HG02623 (cell line): ENCODE data around the gene SLC9A3.
"Not testable (repeated sequence)": the region's sequence is repeated elsewhere in the genome, so short reads cannot be mapped to it uniquely, and the experiment has no call there.

Experiments
- ATAC-seq: cut with Tn5 transposase; IDR thresholded peaks from one replicate; pipeline ENCODE4 v1.9.1; 2021; ENCODE audit warnings: moderate library complexity; ENCODE audit not compliant: unreplicated experiment

Gene SLC9A3

GRCh38 chr5:511476-511875 is 12.8 kb downstream of the SLC9A3 start:
- no peak for ATAC-seq

GRCh38 chr5:510521-510920 is 13.7 kb downstream of the SLC9A3 start:
- ATAC-seq: no peak

- ATAC-seq: no peak
Observed at GRCh38 chr5:509611-510185, 14.6 kb downstream of the SLC9A3 start.

GRCh38 chr5:507986-508575 is 16.2 kb downstream of the SLC9A3 start:
- not testable (repeated sequence) for ATAC-seq

DNA sequence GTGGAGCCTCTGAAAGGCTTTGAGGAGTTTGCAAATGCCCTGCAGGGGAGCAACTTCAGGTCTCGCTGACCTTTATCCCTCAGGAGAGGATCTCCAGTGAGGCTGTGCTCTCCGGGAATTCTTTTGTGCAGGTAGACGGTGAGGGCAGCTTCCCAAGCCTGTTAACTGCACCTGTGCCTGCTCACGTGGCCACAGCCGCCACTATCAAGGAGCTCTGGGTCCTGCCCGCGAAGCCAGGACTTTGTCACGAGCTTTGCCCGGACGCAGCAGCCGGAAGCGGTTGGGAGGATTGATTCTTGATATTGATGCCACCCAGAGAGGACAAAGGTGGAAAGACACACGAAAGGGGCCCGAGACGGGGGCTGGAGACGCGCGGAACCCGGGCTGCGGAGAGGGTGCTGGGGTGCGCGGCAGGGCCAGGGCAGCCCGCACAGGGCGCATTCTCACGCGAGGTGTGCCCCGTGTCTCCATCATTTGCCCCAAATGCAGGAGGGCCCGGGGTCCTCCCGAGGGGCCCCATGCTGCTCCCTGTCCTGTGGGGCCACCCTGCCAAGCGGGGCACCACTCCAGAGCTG is 18.2 kb downstream of the SLC9A3 start:
- ATAC-seq: no peak

GRCh38 chr5:504326-505154 is 19.7 kb downstream of the SLC9A3 start:
- no peak for ATAC-seq

- no peak for ATAC-seq
Observed at GRCh38 chr5:502325-503079, 21.7 kb downstream of the SLC9A3 start.

- no peak for ATAC-seq
Observed at GRCh38 chr5:501831-502184, 22.4 kb downstream of the SLC9A3 start.

GRCh38 chr5:501105-501830 is 23.0 kb downstream of the SLC9A3 start:
- no peak for ATAC-seq

DNA sequence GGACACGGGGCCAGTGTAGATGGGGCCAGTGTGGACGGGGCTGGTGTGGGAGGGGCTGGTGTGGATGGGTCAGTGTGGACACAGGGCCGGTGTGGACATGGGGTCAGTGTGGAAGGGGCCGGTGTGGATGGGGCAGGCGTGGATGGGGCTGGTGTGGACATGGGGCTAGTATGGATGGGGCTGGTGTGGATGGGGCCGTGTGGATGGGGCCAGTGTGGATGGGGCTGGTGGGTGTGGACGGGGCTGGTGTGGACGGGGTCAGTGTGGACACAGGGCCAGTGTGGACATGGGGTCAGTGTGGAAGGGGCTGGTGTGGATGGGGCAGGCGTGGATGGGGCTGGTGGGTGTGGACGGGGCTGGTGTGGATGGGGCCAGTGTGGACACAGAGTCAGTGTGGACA is 23.8 kb downstream of the SLC9A3 start:
- no peak for ATAC-seq

DNA sequence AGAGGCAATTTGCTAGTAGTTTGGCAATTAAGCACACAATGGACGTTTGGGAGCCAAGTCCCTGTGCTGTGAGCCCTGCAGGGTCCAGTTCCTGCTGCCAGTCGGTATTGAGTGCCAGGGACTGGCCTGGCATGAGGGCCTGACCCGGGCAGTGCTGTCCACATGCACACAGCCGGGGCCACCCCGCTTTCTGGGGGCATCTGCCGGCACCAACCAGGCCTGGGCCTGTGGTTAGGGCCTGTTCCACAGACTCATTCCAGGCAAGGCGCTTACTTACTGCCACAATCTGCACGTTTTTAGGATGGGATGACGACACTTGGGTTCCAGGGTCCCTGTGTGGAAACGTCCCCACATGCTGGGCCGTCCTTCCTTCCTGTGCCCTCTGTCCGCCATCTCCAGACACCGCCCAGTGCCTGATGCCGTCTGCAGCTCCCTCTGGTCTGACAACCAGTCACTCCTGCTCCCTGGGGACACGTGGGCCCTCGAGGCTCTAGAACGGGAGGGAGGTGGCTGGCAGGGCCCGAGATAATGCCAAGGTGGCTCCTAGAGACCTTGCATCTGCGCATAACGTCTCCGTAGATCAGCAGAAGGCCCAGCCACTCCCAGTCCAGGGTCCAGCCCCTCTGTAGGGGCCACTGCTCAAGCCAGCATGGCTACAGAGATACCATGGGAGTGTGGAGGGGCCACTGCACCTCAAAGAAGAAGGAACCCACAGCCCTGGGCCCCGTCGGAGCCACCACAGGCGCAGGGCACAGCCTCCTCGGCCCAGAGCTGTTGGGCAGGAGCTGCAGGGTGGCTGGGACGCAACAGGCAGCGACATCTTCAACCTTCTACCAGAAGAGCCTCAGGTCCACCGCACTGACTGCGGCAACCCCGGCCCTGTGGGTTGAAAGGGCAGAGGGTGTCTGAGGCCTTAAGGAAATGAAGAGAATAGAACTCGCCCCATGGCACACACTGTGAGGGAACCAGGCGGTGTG is 24.7 kb downstream of the SLC9A3 start:
- ATAC-seq: no peak

- ATAC-seq: no peak
Observed at GRCh38 chr5:497871-498509, 26.3 kb downstream of the SLC9A3 start.

GRCh38 chr5:497090-497700 is 27.1 kb downstream of the SLC9A3 start:
- no peak for ATAC-seq

- ATAC-seq: no peak
Observed at GRCh38 chr5:496028-496427, 28.2 kb downstream of the SLC9A3 start.

DNA sequence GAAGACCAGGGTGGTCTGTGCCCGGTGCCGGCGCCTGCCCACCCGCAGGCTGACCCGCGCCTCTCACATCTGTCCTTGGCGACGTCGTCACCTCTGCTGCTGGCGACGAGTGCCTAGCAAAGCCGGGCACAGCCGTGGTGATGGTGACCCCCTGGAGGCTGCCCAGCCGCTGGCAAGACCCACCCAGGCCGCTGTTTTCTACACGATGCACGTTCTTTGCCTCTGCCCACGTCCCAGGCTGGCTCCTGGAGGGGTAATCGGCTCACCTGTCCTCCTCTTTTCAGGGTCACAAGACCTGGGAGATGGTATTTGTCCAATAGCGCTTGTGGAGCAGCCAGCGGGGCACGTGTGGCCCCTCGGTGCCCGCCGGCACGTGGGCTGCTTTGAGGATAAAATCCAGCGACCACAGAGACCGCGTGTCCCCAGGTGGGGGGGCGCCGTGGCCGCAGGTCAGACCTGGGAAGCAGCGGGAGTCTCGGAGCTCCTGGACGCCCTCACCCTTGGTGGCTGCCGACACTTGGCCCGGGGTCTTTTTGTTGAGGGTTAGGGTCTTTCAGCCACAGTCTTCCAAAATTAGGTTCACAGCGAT is 29.5 kb downstream of the SLC9A3 start:
- ATAC-seq: no peak

GRCh38 chr5:493758-494157 is 30.5 kb downstream of the SLC9A3 start:
- ATAC-seq: no peak

- no peak for ATAC-seq
Observed at GRCh38 chr5:493119-493701, 31.0 kb downstream of the SLC9A3 start.
